KOPT-K1 (cell line): ENCODE data around the gene ME3.

Experiments used
- H3K27ac ChIP-seq: fragments of 200-600 bp; sonication (generic); 2 replicates; pipeline ENCODE4 v1.5.1; 2016; ENCODE audit warnings: antibody characterized with exemption, mild to moderate bottlenecking, low read depth, low read length; ENCODE audit not compliant: poor library complexity, severe bottlenecking
- H3K36me3 ChIP-seq: fragments of 200-600 bp; sonication (generic); 2 replicates; pipeline ENCODE4 v1.5.1; 2017; ENCODE audit warnings: antibody characterized with exemption, mild to moderate bottlenecking, low read length, moderate library complexity; ENCODE audit not compliant: insufficient read depth
- H3K9me3 ChIP-seq: fragments of 200-600 bp; sonication (generic); 2 replicates; pipeline ENCODE4 v1.5.1; 2017; ENCODE audit warnings: antibody characterized with exemption, low read length, mild to moderate bottlenecking; ENCODE audit not compliant: insufficient read depth, poor library complexity, severe bottlenecking

The ME3 gene

DNA sequence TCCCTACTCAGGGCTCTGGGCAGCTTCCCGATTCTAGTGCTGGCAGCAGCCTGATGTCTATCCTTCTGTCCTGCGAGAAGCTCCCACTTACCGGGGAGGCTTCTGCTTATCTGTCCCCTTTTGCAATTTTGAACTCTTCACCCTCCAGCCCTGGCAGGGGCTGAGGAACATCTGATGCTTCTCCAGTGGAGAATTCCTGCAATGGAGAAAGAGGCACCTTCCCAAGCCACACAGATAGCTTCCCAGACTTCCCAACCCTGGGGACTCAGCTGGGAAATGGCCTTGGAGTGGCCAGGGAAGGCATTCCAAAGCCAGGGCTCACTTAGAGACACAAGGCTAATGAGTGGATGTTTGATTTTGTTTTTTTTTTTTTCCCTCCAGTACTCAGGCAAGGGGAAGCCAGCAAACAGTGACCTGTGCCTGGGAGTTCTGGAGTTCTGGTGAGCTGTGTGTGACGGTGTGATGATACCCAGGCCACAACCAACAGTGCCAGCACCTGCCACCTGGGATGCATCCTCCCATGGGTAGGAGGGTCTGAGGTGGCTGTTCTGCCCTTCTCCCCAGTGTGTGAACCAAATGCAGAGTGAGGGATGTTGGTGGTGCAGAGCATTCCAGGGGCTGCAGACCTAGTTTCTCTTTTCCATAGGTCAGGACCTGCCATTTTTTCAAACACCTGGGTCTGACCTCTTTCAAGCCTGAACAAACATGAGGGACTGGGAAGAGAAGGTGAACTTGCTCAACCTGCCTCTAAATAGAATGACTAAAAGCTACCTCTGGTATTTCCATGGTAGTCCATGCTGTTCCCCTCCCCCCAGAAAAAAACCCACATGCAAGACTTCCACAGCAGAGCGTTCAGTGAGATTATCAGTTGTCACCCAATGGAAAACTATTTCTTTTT is 202.7 kb downstream of the ME3 start:
- Histone ChIP-seq H3K27ac (no peak overlapping the region), H3K9me3 (no peaks in the 10 kb centered on the region), H3K36me3 (no peaks in the 10 kb centered on the region)

- H3K9me3 ChIP-seq = no peaks in the 10 kb centered on the region
- no peak overlapping the region for H3K27ac ChIP-seq
- H3K36me3 ChIP-seq = no peaks in the 10 kb centered on the region
Measured at GRCh38 chr11:86468169-86468568, 204.2 kb downstream of the ME3 start.

DNA sequence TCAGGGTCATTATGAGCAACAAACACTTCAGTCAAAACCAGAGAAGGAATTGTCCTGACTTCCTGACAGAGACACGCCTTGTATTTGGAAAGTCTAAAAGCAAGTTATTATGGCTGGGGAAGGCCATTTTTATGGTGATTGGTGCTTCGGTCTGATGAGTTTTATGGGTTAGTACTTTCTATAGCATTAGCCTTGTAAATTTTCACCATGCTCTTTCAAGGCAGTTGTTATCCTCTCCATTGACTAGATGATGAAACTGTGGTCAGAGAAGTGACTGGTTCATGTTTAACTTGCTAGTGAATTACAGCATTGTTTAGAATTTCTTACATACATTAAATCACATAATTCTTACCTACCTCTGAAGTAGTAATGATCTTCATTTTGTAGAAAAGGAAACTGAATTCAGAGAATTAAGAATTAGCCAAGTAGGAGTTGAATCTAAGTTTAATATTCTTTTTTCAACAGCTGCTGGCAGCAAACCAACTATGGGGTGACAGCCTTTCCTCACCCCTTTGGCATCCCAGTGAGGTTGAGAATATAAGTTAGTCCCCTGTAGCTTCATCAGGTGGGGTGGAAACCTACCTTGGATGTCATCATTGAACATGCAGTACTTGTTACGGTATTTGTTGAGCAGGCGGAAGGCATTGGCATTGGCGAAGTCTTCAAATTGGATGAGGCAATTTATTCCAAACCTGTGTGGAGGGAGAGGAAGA is 207.8 kb downstream of the ME3 start:
- Histone ChIP-seq H3K36me3 (no peaks in the 10 kb centered on the region), H3K27ac (no peak overlapping the region), H3K9me3 (no peaks in the 10 kb centered on the region)

DNA sequence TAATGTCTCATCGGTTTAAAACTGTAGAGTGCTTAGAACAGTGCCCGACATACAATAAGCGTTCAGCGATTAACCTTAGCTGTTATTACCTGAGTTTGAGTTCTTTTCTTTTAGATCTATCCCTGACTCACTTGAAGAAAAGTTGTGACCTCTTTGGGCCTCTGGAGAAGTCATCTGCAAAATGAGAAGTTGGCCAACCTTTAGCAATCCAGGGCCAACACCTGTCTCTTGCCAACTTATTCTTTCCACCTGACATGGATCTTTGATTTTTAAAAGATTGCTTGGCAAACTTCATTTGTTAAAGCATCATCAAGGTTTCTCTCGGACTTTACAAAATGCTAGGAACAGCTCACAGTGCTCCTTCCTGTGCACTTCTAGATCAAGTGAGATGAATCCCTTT is 208.5 kb downstream of the ME3 start:
- no peak overlapping the region for H3K27ac ChIP-seq
- no peaks in the 10 kb centered on the region for H3K9me3 ChIP-seq
- H3K36me3 ChIP-seq = no peaks in the 10 kb centered on the region

GRCh38 chr11:86463120-86463519 is 209.3 kb downstream of the ME3 start:
- H3K27ac ChIP-seq = no peak overlapping the region
- no peaks in the 10 kb centered on the region for H3K36me3 ChIP-seq
- H3K9me3 ChIP-seq = no peaks in the 10 kb centered on the region

DNA sequence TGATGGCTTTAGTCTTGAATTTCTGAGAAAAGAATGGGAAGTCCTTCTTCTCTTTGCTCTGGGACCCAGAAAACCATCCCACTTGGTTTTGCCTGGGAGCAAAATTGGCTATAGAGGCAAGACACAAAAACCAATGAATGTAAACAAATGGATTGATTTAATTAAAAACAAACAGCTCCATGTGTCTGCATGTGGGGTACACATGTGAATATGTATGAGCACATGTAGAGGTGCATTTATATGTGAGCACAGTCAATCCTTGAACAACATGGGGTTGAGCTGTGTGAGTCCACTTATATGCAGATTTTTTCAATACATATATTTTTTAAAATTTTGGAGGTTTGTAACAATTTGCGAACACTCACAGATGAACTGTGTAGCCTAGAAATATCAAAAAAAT is 210.5 kb downstream of the ME3 start:
- Histone ChIP-seq H3K27ac (no peak overlapping the region), H3K36me3 (no peaks in the 10 kb centered on the region), H3K9me3 (no peaks in the 10 kb centered on the region)

GRCh38 chr11:86460461-86461385 is 211.7 kb downstream of the ME3 start:
- Histone ChIP-seq H3K36me3 (no peaks in the 10 kb centered on the region), H3K27ac (no peak overlapping the region), H3K9me3 (no peaks in the 10 kb centered on the region)

- Histone ChIP-seq H3K9me3 (no peaks in the 10 kb centered on the region), H3K36me3 (no peaks in the 10 kb centered on the region), H3K27ac (no peak overlapping the region)
Measured at GRCh38 chr11:86459682-86460460, 212.5 kb downstream of the ME3 start.

- Histone ChIP-seq H3K36me3 (no peaks in the 10 kb centered on the region), H3K9me3 (no peaks in the 10 kb centered on the region), H3K27ac (no peak overlapping the region)
Measured at GRCh38 chr11:86459002-86459385, 213.4 kb downstream of the ME3 start.

GRCh38 chr11:86458294-86459001 is 214.0 kb downstream of the ME3 start:
- Histone ChIP-seq H3K9me3 (no peaks in the 10 kb centered on the region), H3K36me3 (no peaks in the 10 kb centered on the region), H3K27ac (no peak overlapping the region)

- Histone ChIP-seq H3K9me3 (no peaks in the 10 kb centered on the region), H3K27ac (no peak overlapping the region), H3K36me3 (no peaks in the 10 kb centered on the region)
Measured at GRCh38 chr11:86456075-86456939, 216.1 kb downstream of the ME3 start.

DNA sequence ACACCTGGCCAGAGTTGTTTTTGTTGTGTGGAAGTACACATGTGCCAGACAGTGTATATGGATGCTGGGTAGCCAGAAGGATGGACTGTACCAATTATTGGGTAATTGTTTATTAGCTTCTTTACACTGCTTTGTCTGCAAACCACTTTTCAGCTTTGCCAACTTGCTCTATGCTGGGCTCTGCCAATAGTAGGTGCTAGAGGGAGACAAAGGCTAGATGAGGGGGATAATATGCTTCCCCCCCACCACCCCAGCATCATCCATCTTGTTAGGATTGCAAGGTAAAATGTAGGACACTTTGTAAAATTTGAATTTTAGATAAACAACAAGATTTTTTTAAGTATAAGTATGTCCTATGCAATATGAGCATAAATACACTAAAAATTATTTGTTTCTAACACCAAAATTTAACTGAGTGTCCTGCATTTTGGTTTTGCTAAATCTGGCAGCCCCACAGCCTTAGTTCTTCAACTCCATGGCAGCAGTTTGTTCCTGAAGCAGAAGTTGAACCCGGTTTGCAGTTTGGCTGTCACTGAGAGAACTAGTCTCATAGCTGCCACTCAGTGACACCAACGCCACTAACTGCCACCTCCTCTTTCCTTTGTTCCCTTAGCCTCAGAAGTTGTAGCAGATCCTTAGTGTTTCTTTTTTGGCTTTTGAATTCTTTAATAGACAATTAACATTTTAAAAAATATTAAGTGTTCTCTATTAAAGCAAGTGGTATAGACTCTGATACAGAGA is 219.0 kb downstream of the ME3 start:
- H3K9me3 ChIP-seq = no peaks in the 10 kb centered on the region
- no peak overlapping the region for H3K27ac ChIP-seq
- no peaks in the 10 kb centered on the region for H3K36me3 ChIP-seq
